ENCODE measurements around the gene ST6GALNAC4.

The ST6GALNAC4 gene

GRCh38 chr9:127946728-127947127 lies 29.9 kb upstream of the ST6GALNAC4 start:
- Histone ChIP-seq H3K27ac (ENCODE audit: low read depth, low read length) (no peak overlapping the region), H3K9ac (ENCODE audit: low read length in 5 of 5) (no peak overlapping the region), H3K27me3 (ENCODE audit: control insufficient read depth in 5 of 5, insufficient read depth in 4 of 5, low read length in 5 of 5) (no peaks in the 10 kb centered on the region), H3K4me3 (ENCODE audit: low read depth in 1 of 5, low read length in 5 of 5) (no peak overlapping the region), H3K36me3 (ENCODE audit: control insufficient read depth in 5 of 5, insufficient read depth in 5 of 5, low read length in 5 of 5) (peaks cover 0 to 23% (median 14%) of the 10 kb centered on the region in 5 donors), H3K4me1 (ENCODE audit: control insufficient read depth in 5 of 5, insufficient read depth in 5 of 5, low read length in 5 of 5) (peaks cover under 1 to 17% (median 4%) of the 10 kb centered on the region in 5 donors), H3K9me3 (ENCODE audit: control insufficient read depth in 5 of 5, low read length in 5 of 5) (no peaks in the 10 kb centered on the region)

DNA sequence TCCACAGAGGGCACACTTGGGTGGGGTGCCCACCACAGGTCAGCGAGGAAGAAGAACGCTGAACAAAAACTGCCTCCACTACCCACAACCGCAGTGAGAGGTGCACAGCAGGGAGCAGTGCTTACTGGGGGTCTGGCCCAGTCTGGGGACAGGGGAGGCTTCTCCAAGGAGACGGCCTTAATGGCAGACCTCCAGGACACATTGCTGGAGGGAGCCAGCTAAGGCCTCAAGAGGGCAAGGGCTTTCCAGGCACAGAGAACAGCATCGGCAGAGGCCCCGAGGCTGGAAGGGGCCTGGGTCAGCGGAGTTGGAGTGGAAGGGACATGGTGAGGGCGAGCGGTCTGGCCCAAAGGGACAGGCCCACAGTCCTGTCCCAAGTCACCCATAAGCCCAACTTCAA lies 29.1 kb upstream of the ST6GALNAC4 start:
- peaks cover 0 to 23% (median 14%) of the 10 kb centered on the region in 5 donors for H3K36me3 ChIP-seq (ENCODE audit: control insufficient read depth in 5 of 5, insufficient read depth in 5 of 5, low read length in 5 of 5)
- no peak overlapping the region for H3K27ac ChIP-seq (ENCODE audit: low read depth, low read length)
- H3K4me1 ChIP-seq (ENCODE audit: control insufficient read depth in 5 of 5, insufficient read depth in 5 of 5, low read length in 5 of 5): peaks cover 0 to 16% (median 4%) of the 10 kb centered on the region in 5 donors
- H3K9me3 ChIP-seq (ENCODE audit: control insufficient read depth in 5 of 5, low read length in 5 of 5): no peaks in the 10 kb centered on the region
- H3K27me3 ChIP-seq (ENCODE audit: control insufficient read depth in 5 of 5, insufficient read depth in 4 of 5, low read length in 5 of 5): no peaks in the 10 kb centered on the region
- no peak overlapping the region for H3K4me3 ChIP-seq (ENCODE audit: low read depth in 1 of 5, low read length in 5 of 5)
- no peak overlapping the region for H3K9ac ChIP-seq (ENCODE audit: low read length in 5 of 5)

- Histone ChIP-seq H3K9me3 (ENCODE audit: control insufficient read depth in 5 of 5, low read length in 5 of 5) (no peaks in the 10 kb centered on the region), H3K4me3 (ENCODE audit: low read depth in 1 of 5, low read length in 5 of 5) (no peak overlapping the region), H3K27ac (ENCODE audit: low read depth, low read length) (no peak overlapping the region), H3K36me3 (ENCODE audit: control insufficient read depth in 5 of 5, insufficient read depth in 5 of 5, low read length in 5 of 5) (peaks cover 0 to 23% (median 14%) of the 10 kb centered on the region in 5 donors), H3K4me1 (ENCODE audit: control insufficient read depth in 5 of 5, insufficient read depth in 5 of 5, low read length in 5 of 5) (peaks cover 0 to 16% (median 4%) of the 10 kb centered on the region in 5 donors), H3K27me3 (ENCODE audit: control insufficient read depth in 5 of 5, insufficient read depth in 4 of 5, low read length in 5 of 5) (no peaks in the 10 kb centered on the region), H3K9ac (ENCODE audit: low read length in 5 of 5) (no peak overlapping the region)
Measured at GRCh38 chr9:127945338-127945737, 28.5 kb upstream of the ST6GALNAC4 start.

DNA sequence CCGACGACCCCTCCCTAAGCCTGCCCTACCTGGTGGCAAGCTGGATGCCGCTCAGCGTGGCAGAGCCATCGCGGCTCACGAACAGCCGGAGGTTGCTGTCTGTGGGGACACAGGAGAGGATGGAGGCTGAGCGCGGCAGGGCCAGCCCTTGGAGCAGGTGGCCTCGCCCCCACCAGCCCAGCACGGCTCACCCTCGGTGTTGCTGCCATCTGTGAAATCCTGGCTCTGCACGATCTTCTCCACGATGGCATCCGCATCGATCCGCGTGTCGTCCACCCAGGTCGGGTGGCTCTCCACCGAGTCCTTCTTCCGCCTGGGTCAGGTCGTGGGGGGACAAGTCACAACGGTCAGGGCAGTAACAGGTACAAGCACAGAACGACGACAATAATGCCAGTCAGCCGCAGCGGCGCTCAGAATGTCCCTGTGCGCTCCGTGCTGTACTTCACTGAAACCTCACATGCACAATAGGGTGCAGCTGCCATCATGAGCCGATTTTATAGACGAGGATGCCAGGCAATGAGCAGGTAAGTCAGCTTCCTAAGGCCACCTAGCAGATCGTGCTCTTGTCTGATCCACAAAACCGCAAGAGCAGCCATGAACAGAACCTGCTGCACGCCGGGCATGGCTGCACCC lies 27.9 kb upstream of the ST6GALNAC4 start:
- Histone ChIP-seq H3K9ac (ENCODE audit: low read length in 5 of 5) (no peak overlapping the region), H3K4me3 (ENCODE audit: low read depth in 1 of 5, low read length in 5 of 5) (no peak overlapping the region), H3K4me1 (ENCODE audit: control insufficient read depth in 5 of 5, insufficient read depth in 5 of 5, low read length in 5 of 5) (peaks cover 0 to 12% (median 3%) of the 10 kb centered on the region in 5 donors), H3K36me3 (ENCODE audit: control insufficient read depth in 5 of 5, insufficient read depth in 5 of 5, low read length in 5 of 5) (peaks cover 0 to 22% (median 16%) of the 10 kb centered on the region in 5 donors), H3K27me3 (ENCODE audit: control insufficient read depth in 5 of 5, insufficient read depth in 4 of 5, low read length in 5 of 5) (no peaks in the 10 kb centered on the region), H3K27ac (ENCODE audit: low read depth, low read length) (no peak overlapping the region), H3K9me3 (ENCODE audit: control insufficient read depth in 5 of 5, low read length in 5 of 5) (no peaks in the 10 kb centered on the region)

DNA sequence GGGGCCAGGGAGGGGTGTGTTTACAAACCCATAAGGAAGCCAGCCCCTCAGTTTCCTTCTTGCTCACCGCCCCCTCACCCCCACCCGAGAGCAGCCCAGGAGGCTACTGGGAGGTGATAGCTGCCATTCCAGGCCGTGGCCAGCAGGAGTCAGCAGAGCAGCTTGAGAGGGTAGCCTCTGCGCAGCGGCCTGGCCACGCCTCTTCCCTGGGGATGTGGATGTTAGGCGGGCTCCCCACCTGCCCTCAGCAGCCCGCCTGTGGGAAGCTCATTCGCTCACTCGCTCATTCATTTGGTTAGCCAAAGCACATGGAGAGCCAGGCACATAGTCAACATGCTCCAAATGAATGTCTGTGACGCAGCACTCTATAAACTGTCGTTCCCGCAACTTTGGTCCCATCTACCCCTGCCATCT lies 26.9 kb upstream of the ST6GALNAC4 start:
- peaks cover 0 to 11% (median 2%) of the 10 kb centered on the region in 5 donors for H3K4me1 ChIP-seq (ENCODE audit: control insufficient read depth in 5 of 5, insufficient read depth in 5 of 5, low read length in 5 of 5)
- H3K36me3 ChIP-seq (ENCODE audit: control insufficient read depth in 5 of 5, insufficient read depth in 5 of 5, low read length in 5 of 5): peaks cover 0 to 22% (median 16%) of the 10 kb centered on the region in 5 donors
- no peak overlapping the region for H3K4me3 ChIP-seq (ENCODE audit: low read depth in 1 of 5, low read length in 5 of 5)
- no peaks in the 10 kb centered on the region for H3K27me3 ChIP-seq (ENCODE audit: control insufficient read depth in 5 of 5, insufficient read depth in 4 of 5, low read length in 5 of 5)
- no peaks in the 10 kb centered on the region for H3K9me3 ChIP-seq (ENCODE audit: control insufficient read depth in 5 of 5, low read length in 5 of 5)
- no peak overlapping the region for H3K27ac ChIP-seq (ENCODE audit: low read depth, low read length)
- no peak overlapping the region for H3K9ac ChIP-seq (ENCODE audit: low read length in 5 of 5)

- no peaks in the 10 kb centered on the region for H3K27me3 ChIP-seq (ENCODE audit: control insufficient read depth in 5 of 5, insufficient read depth in 4 of 5, low read length in 5 of 5)
- no peaks in the 10 kb centered on the region for H3K9me3 ChIP-seq (ENCODE audit: control insufficient read depth in 5 of 5, low read length in 5 of 5)
- no peak overlapping the region for H3K9ac ChIP-seq (ENCODE audit: low read length in 5 of 5)
- peaks cover 0 to 22% (median 16%) of the 10 kb centered on the region in 5 donors for H3K36me3 ChIP-seq (ENCODE audit: control insufficient read depth in 5 of 5, insufficient read depth in 5 of 5, low read length in 5 of 5)
- H3K4me3 ChIP-seq (ENCODE audit: low read depth in 1 of 5, low read length in 5 of 5): no peak overlapping the region
- H3K27ac ChIP-seq (ENCODE audit: low read depth, low read length): no peak overlapping the region
- H3K4me1 ChIP-seq (ENCODE audit: control insufficient read depth in 5 of 5, insufficient read depth in 5 of 5, low read length in 5 of 5): peaks cover 2 to 16% (median 5%) of the 10 kb centered on the region in 5 donors
Measured at GRCh38 chr9:127943011-127943662, 26.3 kb upstream of the ST6GALNAC4 start.

DNA sequence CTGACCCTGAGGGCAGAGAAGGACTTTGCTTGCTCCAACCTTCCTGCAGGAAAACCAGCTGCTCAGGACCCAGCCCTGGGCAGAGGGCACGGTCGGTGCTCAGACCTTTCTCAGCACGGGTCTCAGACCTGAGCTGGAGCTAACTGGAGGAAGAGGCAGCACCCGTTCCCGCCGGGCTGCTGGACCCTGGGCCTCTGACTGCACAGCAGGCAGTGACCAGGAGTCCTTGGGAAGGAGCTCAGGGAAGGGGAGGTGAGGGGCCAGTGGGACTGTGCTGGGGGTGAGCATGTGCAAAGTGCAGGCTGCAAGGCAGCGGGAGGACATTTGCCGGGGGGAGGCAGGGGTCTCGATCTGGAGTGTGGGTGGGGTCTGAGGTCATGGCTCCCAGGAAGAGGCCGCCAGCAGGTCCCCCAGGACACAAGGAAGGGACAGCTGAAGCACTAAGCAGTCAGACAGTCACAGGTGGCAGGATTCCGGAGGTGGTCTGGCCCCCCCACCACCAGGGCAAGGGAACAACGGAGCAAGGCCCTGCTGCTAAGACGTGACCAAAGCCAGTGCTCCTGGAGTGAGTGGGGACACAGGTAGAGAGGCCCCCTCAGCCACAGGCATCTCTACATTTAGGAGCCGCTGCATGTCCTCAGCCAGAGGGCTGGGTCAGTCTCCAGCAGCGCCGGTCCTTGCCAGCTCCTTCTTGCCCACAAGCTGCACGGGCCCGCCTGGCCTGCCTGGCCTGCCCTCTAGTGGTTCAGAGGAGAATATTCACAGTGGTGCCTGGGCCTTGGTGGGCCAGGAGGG lies 25.6 kb upstream of the ST6GALNAC4 start:
- Histone ChIP-seq H3K9ac (ENCODE audit: low read length in 5 of 5) (no peak overlapping the region), H3K4me3 (ENCODE audit: low read depth in 1 of 5, low read length in 5 of 5) (no peak overlapping the region), H3K27me3 (ENCODE audit: control insufficient read depth in 5 of 5, insufficient read depth in 4 of 5, low read length in 5 of 5) (no peaks in the 10 kb centered on the region), H3K4me1 (ENCODE audit: control insufficient read depth in 5 of 5, insufficient read depth in 5 of 5, low read length in 5 of 5) (peaks cover 4 to 24% (median 9%) of the 10 kb centered on the region in 5 donors), H3K9me3 (ENCODE audit: control insufficient read depth in 5 of 5, low read length in 5 of 5) (no peaks in the 10 kb centered on the region), H3K36me3 (ENCODE audit: control insufficient read depth in 5 of 5, insufficient read depth in 5 of 5, low read length in 5 of 5) (peaks cover 0 to 18% (median 16%) of the 10 kb centered on the region in 5 donors), H3K27ac (ENCODE audit: low read depth, low read length) (no peak overlapping the region)

GRCh38 chr9:127941961-127942215 lies 25.0 kb upstream of the ST6GALNAC4 start:
- Histone ChIP-seq H3K27ac (ENCODE audit: low read depth, low read length) (no peak overlapping the region), H3K4me1 (ENCODE audit: control insufficient read depth in 5 of 5, insufficient read depth in 5 of 5, low read length in 5 of 5) (peaks cover 6 to 29% (median 14%) of the 10 kb centered on the region in 5 donors), H3K9me3 (ENCODE audit: control insufficient read depth in 5 of 5, low read length in 5 of 5) (no peaks in the 10 kb centered on the region), H3K27me3 (ENCODE audit: control insufficient read depth in 5 of 5, insufficient read depth in 4 of 5, low read length in 5 of 5) (no peaks in the 10 kb centered on the region), H3K9ac (ENCODE audit: low read length in 5 of 5) (no peak overlapping the region), H3K36me3 (ENCODE audit: control insufficient read depth in 5 of 5, insufficient read depth in 5 of 5, low read length in 5 of 5) (peaks cover 0 to 18% (median 16%) of the 10 kb centered on the region in 5 donors), H3K4me3 (ENCODE audit: low read depth in 1 of 5, low read length in 5 of 5) (no peak overlapping the region)

GRCh38 chr9:127941062-127941960 lies 24.5 kb upstream of the ST6GALNAC4 start:
- Histone ChIP-seq H3K4me1 (ENCODE audit: control insufficient read depth in 5 of 5, insufficient read depth in 5 of 5, low read length in 5 of 5) (peaks cover 9 to 35% (median 20%) of the 10 kb centered on the region in 5 donors), H3K4me3 (ENCODE audit: low read depth in 1 of 5, low read length in 5 of 5) (no peak overlapping the region), H3K27ac (ENCODE audit: low read depth, low read length) (no peak overlapping the region), H3K27me3 (ENCODE audit: control insufficient read depth in 5 of 5, insufficient read depth in 4 of 5, low read length in 5 of 5) (no peaks in the 10 kb centered on the region), H3K9ac (ENCODE audit: low read length in 5 of 5) (no peak overlapping the region), H3K36me3 (ENCODE audit: control insufficient read depth in 5 of 5, insufficient read depth in 5 of 5, low read length in 5 of 5) (peaks cover 0 to 19% (median 16%) of the 10 kb centered on the region in 5 donors), H3K9me3 (ENCODE audit: control insufficient read depth in 5 of 5, low read length in 5 of 5) (no peaks in the 10 kb centered on the region)

All from subcutaneous abdominal adipose tissue (tissue), 5 donors.